ENCODE measurements around the gene KDM7A.
"Not testable (repeated sequence)": the region's sequence is repeated elsewhere in the genome, so short reads cannot be mapped to it uniquely, and the experiment has no call there.

Gene KDM7A

GRCh38 chr7:140156460-140157080 is 20.2 kb downstream of the KDM7A start:
- no peak for DNase-seq

- no peak for DNase-seq
These were observed 21.4 kb downstream of the KDM7A start for GRCh38 chr7:140155428-140155827.

- DNase-seq, result no peak
These were observed 23.1 kb downstream of the KDM7A start for GRCh38 chr7:140153666-140154161.

GRCh38 chr7:140146574-140146973 is 30.2 kb downstream of the KDM7A start:
- DNase-seq, result no peak

- DNase-seq, result no peak
These were observed 31.1 kb downstream of the KDM7A start for GRCh38 chr7:140145709-140146108.

GRCh38 chr7:140144821-140145220 is 32.0 kb downstream of the KDM7A start:
- DNase-seq, result no peak

- no peak for DNase-seq
These were observed 32.8 kb downstream of the KDM7A start for GRCh38 chr7:140143997-140144396.

GRCh38 chr7:140142031-140142430 is 34.8 kb downstream of the KDM7A start:
- no peak for DNase-seq

GRCh38 chr7:140141256-140141655 is 35.5 kb downstream of the KDM7A start:
- DNase-seq, result no peak

- no peak for DNase-seq
These were observed 39.7 kb downstream of the KDM7A start for GRCh38 chr7:140137078-140137477.

- no peak for DNase-seq
These were observed 40.7 kb downstream of the KDM7A start for GRCh38 chr7:140136073-140136472.

GRCh38 chr7:140134039-140134438 is 42.7 kb downstream of the KDM7A start:
- no peak for DNase-seq

- no peak for DNase-seq
These were observed 49.2 kb downstream of the KDM7A start for GRCh38 chr7:140127360-140128127.

GRCh38 chr7:140126435-140127034 is 50.2 kb downstream of the KDM7A start:
- no peak for DNase-seq

GRCh38 chr7:140122965-140123364 is 53.8 kb downstream of the KDM7A start:
- no peak for DNase-seq

GRCh38 chr7:140121326-140121725 is 55.5 kb downstream of the KDM7A start:
- peak in 1 of 2 donors; percentile 47 for DNase-seq

- DNase-seq, result not testable (repeated sequence)
These were observed 62.0 kb downstream of the KDM7A start for GRCh38 chr7:140114817-140115216.

- not testable (repeated sequence) for DNase-seq
These were observed 68.0 kb downstream of the KDM7A start for GRCh38 chr7:140108777-140109176.

GRCh38 chr7:140096459-140096858 is 80.3 kb downstream of the KDM7A start:
- DNase-seq, result no peak

GRCh38 chr7:140093375-140093774 is 83.4 kb downstream of the KDM7A start:
- no peak for DNase-seq

GRCh38 chr7:140085447-140085846 is 91.3 kb downstream of the KDM7A start:
- no peak for DNase-seq

GRCh38 chr7:140084972-140085371 is 91.8 kb downstream of the KDM7A start:
- no peak for DNase-seq

- no peak for DNase-seq
These were observed 92.6 kb downstream of the KDM7A start for GRCh38 chr7:140084142-140084655.

GRCh38 chr7:140082770-140083169 is 94.0 kb downstream of the KDM7A start:
- no peak for DNase-seq
